ENCODE data around the gene UCN2. TPM values are rescaled to one million over a fixed set of nuclear protein-coding genes. Genes with fewer than 3 reads are reported as not detected.

Gene UCN2
- total RNA-seq, 2 donors from 2014 or later, result 3.0 TPM; not detected in 1

DNA sequence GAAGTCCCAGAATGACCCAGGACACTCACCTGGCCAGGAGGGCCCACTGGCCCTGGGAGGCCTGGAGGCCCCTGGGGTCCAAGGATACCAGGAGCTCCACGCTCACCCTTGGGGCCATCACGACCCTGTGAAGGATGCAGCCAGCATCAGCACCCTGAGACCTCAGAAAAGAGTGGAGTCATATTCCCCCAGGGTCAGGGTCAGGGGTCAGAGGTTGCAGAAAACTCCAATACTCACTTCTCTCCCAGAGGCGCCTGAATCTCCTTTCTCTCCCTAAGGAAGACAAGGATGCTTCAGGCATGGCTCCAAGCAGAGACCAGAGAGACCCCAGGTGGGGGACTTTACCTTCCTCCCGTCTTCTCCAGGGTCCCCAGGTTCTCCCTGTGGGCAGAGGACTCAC is 13.1 kb upstream of the UCN2 start:
- Histone ChIP-seq H3K27ac (no peak overlapping the region), H3K4me1 (ENCODE audit: control insufficient read depth in 1 of 2, low read depth in 2 of 2) (no peaks in the 10 kb centered on the region), H3K9me3 (no peaks in the 10 kb centered on the region), H3K36me3 (no peaks in the 10 kb centered on the region), H3K27me3 (replicated peaks; ENCODE audit: insufficient read depth) (no peaks in the 10 kb centered on the region), H3K4me3 (no peak overlapping the region)
- DNase-seq (ENCODE audit: low spot score), result no peak
- no peak for ATAC-seq (ENCODE audit: insufficient number of reproducible peaks, low FRiP score, low read depth)
- TF ChIP-seq, protein P1, sequence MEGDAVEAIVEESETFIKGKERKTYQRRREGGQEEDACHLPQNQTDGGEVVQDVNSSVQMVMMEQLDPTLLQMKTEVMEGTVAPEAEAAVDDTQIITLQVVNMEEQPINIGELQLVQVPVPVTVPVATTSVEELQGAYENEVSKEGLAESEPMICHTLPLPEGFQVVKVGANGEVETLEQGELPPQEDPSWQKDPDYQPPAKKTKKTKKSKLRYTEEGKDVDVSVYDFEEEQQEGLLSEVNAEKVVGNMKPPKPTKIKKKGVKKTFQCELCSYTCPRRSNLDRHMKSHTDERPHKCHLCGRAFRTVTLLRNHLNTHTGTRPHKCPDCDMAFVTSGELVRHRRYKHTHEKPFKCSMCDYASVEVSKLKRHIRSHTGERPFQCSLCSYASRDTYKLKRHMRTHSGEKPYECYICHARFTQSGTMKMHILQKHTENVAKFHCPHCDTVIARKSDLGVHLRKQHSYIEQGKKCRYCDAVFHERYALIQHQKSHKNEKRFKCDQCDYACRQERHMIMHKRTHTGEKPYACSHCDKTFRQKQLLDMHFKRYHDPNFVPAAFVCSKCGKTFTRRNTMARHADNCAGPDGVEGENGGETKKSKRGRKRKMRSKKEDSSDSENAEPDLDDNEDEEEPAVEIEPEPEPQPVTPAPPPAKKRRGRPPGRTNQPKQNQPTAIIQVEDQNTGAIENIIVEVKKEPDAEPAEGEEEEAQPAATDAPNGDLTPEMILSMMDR (IDR thresholded peaks at IDR 0.05), result no peak

DNA sequence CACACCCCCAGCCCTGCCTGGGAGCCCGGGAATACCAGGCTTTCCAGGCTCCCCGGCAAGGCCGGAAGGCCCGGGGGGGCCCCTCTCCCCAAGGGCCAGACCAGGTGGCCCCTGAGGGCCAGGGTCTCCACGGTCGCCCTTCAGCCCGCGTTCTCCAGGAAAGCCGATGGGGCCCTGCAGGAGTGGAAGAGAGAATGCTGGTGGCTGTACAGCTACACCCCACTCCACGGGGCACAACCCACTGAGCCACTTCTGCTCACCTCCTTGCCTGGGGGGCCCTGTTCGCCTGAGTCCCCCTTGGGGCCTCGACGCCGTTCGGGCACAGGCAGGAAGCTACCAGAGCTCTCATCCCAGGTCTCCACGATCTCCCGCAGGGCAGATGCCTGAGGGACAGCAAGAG is 11.8 kb upstream of the UCN2 start:
- H3K27ac ChIP-seq, result no peak overlapping the region
- no peaks in the 10 kb centered on the region for H3K27me3 ChIP-seq (replicated peaks; ENCODE audit: insufficient read depth)
- no peaks in the 10 kb centered on the region for H3K9me3 ChIP-seq
- no peaks in the 10 kb centered on the region for H3K36me3 ChIP-seq
- ATAC-seq (ENCODE audit: insufficient number of reproducible peaks, low FRiP score, low read depth) (no peak), DNase-seq (ENCODE audit: low spot score) (no peak)
- no peak overlapping the region for H3K4me3 ChIP-seq
- no peaks in the 10 kb centered on the region for H3K4me1 ChIP-seq (ENCODE audit: control insufficient read depth in 1 of 2, low read depth in 2 of 2)
- TF ChIP-seq, protein P1 (IDR thresholded peaks at IDR 0.05), result no peak

DNA sequence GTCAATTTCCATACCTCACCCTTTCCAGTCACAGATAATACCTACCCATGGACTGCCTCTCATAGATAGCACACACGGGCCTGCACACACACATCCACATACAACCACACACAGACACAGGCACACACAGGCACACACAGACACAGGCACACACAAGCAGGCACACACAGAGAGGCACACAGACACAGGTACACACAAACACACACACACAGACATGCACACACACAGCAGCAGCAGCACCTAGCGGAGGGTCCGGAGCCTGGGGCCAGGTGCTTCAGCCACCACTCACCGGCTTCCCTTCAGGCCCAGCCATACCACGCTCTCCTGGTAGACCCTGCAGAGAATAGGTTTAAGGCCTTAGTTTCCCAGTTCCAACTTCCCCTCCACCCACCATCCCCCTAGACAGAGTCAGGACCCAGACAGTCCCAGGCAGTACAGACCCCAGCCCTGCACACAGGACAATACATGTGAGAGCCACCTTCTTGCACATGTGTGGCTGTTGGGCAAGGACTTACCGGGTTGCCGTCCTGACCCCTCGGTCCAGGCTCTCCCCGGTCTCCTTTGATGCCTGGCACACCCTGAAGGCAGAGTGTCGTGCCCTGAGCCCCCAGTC is 10.5 kb upstream of the UCN2 start:
- no peak for ATAC-seq (ENCODE audit: insufficient number of reproducible peaks, low FRiP score, low read depth)
- no peaks in the 10 kb centered on the region for H3K9me3 ChIP-seq
- H3K27ac ChIP-seq, result no peak overlapping the region
- H3K4me1 ChIP-seq (ENCODE audit: control insufficient read depth in 1 of 2, low read depth in 2 of 2), result no peaks in the 10 kb centered on the region
- TF ChIP-seq, protein P1 (IDR thresholded peaks at IDR 0.05), result no peak
- no peak for DNase-seq (ENCODE audit: low spot score)
- no peaks in the 10 kb centered on the region for H3K36me3 ChIP-seq
- H3K27me3 ChIP-seq (replicated peaks; ENCODE audit: insufficient read depth), result no peaks in the 10 kb centered on the region
- no peak overlapping the region for H3K4me3 ChIP-seq

DNA sequence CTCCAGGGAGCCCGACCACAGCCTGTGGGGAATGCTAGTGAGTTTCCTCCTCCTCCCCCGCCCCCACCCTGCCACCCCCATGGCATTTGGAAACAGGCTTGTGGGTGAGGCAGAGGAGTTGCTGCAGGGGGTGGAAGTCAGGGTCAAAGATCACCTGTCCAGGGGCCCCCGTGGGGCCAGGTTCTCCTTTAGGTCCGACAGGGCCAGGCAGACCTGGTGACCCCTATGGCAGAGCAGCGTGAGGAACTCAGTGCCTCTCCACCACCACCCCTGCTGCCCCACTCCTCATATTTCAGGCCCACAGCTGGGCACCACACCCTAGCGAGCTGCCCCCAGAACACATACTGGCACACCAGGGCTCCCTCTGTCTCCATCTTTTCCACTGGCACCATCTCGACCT is 8.9 kb upstream of the UCN2 start:
- Histone ChIP-seq H3K9me3 (no peaks in the 10 kb centered on the region), H3K4me3 (no peak overlapping the region), H3K36me3 (no peaks in the 10 kb centered on the region), H3K27ac (no peak overlapping the region), H3K4me1 (ENCODE audit: control insufficient read depth in 1 of 2, low read depth in 2 of 2) (no peaks in the 10 kb centered on the region), H3K27me3 (replicated peaks; ENCODE audit: insufficient read depth) (no peaks in the 10 kb centered on the region)
- ATAC-seq (ENCODE audit: insufficient number of reproducible peaks, low FRiP score, low read depth) (no peak), DNase-seq (ENCODE audit: low spot score) (no peak)
- TF ChIP-seq, protein P1 (IDR thresholded peaks at IDR 0.05), result no peak

DNA sequence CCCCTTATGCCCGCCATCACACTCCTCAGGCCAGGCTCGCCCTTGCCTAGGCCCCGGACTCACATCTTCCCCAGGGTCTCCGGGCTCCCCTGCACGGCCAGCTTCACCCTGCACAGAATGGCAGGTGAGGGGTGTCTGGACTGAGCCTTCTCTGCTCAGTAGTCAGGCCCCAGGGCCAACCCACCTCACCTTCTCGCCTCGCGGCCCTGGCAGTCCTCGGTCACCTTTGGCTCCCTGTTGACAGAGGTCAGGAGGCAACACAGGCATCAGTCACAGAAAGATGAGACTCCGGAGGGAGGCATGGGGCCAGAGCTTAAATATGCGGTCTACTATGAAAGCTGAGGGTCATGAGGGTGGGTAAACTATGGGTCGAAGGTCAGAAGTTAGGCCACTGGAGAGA is 8.4 kb upstream of the UCN2 start:
- ATAC-seq (ENCODE audit: insufficient number of reproducible peaks, low FRiP score, low read depth) (no peak), DNase-seq (ENCODE audit: low spot score) (no peak)
- Histone ChIP-seq H3K4me1 (ENCODE audit: control insufficient read depth in 1 of 2, low read depth in 2 of 2) (no peaks in the 10 kb centered on the region), H3K4me3 (no peak overlapping the region), H3K36me3 (no peaks in the 10 kb centered on the region), H3K9me3 (no peaks in the 10 kb centered on the region), H3K27ac (no peak overlapping the region), H3K27me3 (replicated peaks; ENCODE audit: insufficient read depth) (no peaks in the 10 kb centered on the region)
- TF ChIP-seq, protein P1 (IDR thresholded peaks at IDR 0.05), result no peak

Measured in thoracic aorta (tissue), 2 donors.